ENCODE measurements around the gene PXYLP1.

DNA sequence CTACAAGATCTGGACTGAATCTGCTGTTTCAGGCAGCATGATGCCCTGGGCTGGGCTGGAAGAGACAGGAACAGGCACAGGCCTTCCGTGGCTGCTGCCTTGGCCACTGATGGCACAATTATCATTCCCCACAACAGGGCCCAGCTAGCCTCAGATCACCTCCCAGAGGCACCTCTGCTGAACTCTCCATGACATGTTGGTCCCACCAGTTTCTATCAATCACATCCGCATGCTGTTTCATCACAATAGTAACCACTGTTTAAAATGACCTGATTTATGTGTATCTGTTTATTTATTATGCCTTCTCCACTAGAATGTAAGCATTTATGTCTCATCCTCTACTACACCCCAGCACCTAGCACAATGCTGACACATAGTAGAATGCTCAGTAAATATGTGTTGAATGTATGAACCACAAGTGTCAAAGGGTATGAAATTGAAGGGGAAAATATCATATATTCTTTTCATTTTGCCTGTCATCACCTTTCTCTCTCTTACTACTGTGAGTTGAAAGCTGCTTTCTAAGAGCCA lies 104.0 kb downstream of the PXYLP1 start:
- TF ChIP-seq, protein P1, sequence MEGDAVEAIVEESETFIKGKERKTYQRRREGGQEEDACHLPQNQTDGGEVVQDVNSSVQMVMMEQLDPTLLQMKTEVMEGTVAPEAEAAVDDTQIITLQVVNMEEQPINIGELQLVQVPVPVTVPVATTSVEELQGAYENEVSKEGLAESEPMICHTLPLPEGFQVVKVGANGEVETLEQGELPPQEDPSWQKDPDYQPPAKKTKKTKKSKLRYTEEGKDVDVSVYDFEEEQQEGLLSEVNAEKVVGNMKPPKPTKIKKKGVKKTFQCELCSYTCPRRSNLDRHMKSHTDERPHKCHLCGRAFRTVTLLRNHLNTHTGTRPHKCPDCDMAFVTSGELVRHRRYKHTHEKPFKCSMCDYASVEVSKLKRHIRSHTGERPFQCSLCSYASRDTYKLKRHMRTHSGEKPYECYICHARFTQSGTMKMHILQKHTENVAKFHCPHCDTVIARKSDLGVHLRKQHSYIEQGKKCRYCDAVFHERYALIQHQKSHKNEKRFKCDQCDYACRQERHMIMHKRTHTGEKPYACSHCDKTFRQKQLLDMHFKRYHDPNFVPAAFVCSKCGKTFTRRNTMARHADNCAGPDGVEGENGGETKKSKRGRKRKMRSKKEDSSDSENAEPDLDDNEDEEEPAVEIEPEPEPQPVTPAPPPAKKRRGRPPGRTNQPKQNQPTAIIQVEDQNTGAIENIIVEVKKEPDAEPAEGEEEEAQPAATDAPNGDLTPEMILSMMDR (IDR thresholded peaks at IDR 0.05; ENCODE audit: insufficient read depth, low read depth, low read length), result no peak
- no peak for TF ChIP-seq EZH2 (IDR thresholded peaks at IDR 0.05; ENCODE audit: insufficient read depth, low read length)

All from astrocyte (in vitro differentiated cells and primary cell).